GM13977 (cell line): ENCODE data around the gene KCNMB2.

ENCODE experiments used
- DNase-seq: peaks from one replicate; pipeline ENCODE4 v3.0.0; 2012; ENCODE audit warnings: low spot score
- CTCF ChIP-seq: IDR thresholded peaks from 2 replicates; pipeline ENCODE4 v1.5.1; 2012; ENCODE audit warnings: mild to moderate bottlenecking, control low read depth; ENCODE audit not compliant: insufficient read depth; ENCODE audit errors: extremely low read depth, missing control alignments
- in situ Hi-C: fragments of 300-500 bp; cut with MboI; formaldehyde crosslinking; loops from one replicate; pipeline ENCODE4 v1.12.0; 2022; ENCODE audit warnings: low sequenced_read_pairs, low pct_unique_long_range_greater_than_20kb, mixed read lengths, inconsistent platforms; ENCODE audit not compliant: unreplicated experiment

The KCNMB2 gene

GRCh38 chr3:178527981-178528380 lies 8.3 kb upstream of the KCNMB2 start:
- TF ChIP-seq CTCF = no peak
- no peak for DNase-seq
- in situ Hi-C loops = loop anchor here (25.0 kb wide), 1 partner anchor 434 kb away; no protein-coding TSS in a partner anchor

GRCh38 chr3:178529606-178530225 lies 6.5 kb upstream of the KCNMB2 start:
- in situ Hi-C loops = loop anchor here (25.0 kb wide), 1 partner anchor 433 kb away; no protein-coding TSS in a partner anchor
- no peak for TF ChIP-seq CTCF
- no peak for DNase-seq

- no peak for DNase-seq
- TF ChIP-seq CTCF = no peak
- in situ Hi-C loops = loop anchor here (25.0 kb wide), 1 partner anchor 430 kb away; no protein-coding TSS in a partner anchor
These were observed 3.8 kb upstream of the KCNMB2 start for GRCh38 chr3:178532476-178532875.

- in situ Hi-C loops = loop anchor here (25.0 kb wide), 1 partner anchor 425 kb away; no protein-coding TSS in a partner anchor
- no peak for DNase-seq
- no peak for TF ChIP-seq CTCF
These were observed 978 bp downstream of the KCNMB2 start for GRCh38 chr3:178537122-178537705.

GRCh38 chr3:178538056-178538455 lies 1.8 kb downstream of the KCNMB2 start:
- in situ Hi-C loops = loop anchor here (25.0 kb wide), 1 partner anchor 424 kb away; no protein-coding TSS in a partner anchor
- TF ChIP-seq CTCF = no peak
- no peak for DNase-seq

GRCh38 chr3:178540184-178540583 lies 3.9 kb downstream of the KCNMB2 start:
- TF ChIP-seq CTCF = no peak
- in situ Hi-C loops = loop anchor here (25.0 kb wide), 1 partner anchor 422 kb away; no protein-coding TSS in a partner anchor
- no peak for DNase-seq
